Neural cell (in vitro differentiated cells): Measurements from ENCODE around the gene MRPL21. TPM values are rescaled to one million over a fixed set of nuclear protein-coding genes. Genes with fewer than 3 reads are reported as not detected.

Experiments used
- H2AFZ ChIP-seq: fragments of 200-600, 300-800 bp; sonication (generic), shearing (Covaris generic); 2 replicates; pipeline ENCODE4 v1.6.0; 2014; ENCODE audit warnings: low read depth, mild to moderate bottlenecking, antibody characterized with exemption, low read length, moderate library complexity
- H3F3A ChIP-seq: fragments of 200-600 bp; shearing (Covaris generic); 2 replicates; pipeline ENCODE4 v1.6.1; 2016; ENCODE audit warnings: mild to moderate bottlenecking, moderate library complexity, mixed read lengths, antibody characterized with exemption, low read length; ENCODE audit not compliant: insufficient read depth, poor library complexity, severe bottlenecking
- H3K27ac ChIP-seq: fragments of 200-600, 300-800 bp; sonication (generic), shearing (Covaris generic); 2 replicates; pipeline ENCODE4 v1.5.1; 2014; ENCODE audit warnings: mild to moderate bottlenecking, low read length, moderate library complexity
- H3K27me3 ChIP-seq: fragments of 300-800, 200-600 bp; sonication (generic), shearing (Covaris generic); 2 replicates; pipeline ENCODE4 v1.6.0; 2014; ENCODE audit warnings: mild to moderate bottlenecking, low read depth, low read length, moderate library complexity; ENCODE audit not compliant: insufficient read depth
- H3K36me3 ChIP-seq: fragments of 300-800, 200-600 bp; sonication (generic), shearing (Covaris generic); 2 replicates; pipeline ENCODE4 v1.5.1; 2014; ENCODE audit warnings: mild to moderate bottlenecking, antibody characterized with exemption, low read length, moderate library complexity; ENCODE audit not compliant: insufficient read depth
- H3K4me2 ChIP-seq: fragments of 300-800, 200-600 bp; sonication (generic), shearing (Covaris generic); 2 replicates; pipeline ENCODE4 v1.6.0; 2014; ENCODE audit warnings: mild to moderate bottlenecking, low read length
- H3K4me3 ChIP-seq: fragments of 300-800, 200-600 bp; sonication (generic), shearing (Covaris generic); 2 replicates; pipeline ENCODE4 v1.5.1; 2014; ENCODE audit warnings: mild to moderate bottlenecking, low read length, moderate library complexity
- H3K79me2 ChIP-seq: fragments of 200-600 bp; shearing (Covaris generic); replicated peaks from 2 replicates; pipeline ENCODE4 v1.6.0; 2014; ENCODE audit warnings: mild to moderate bottlenecking, low read length, moderate library complexity; ENCODE audit not compliant: insufficient read depth
- H3K9ac ChIP-seq: fragments of 300-800, 200-600 bp; sonication (generic), shearing (Covaris generic); 2 replicates; pipeline ENCODE4 v1.6.1; 2016; ENCODE audit warnings: mild to moderate bottlenecking, low read length, mixed read lengths
- H3K9me2 ChIP-seq: fragments of 200-600 bp; shearing (Covaris generic); 2 replicates; pipeline ENCODE4 v1.6.1; 2016; ENCODE audit warnings: mild to moderate bottlenecking, low read length, mixed read lengths; ENCODE audit not compliant: insufficient read depth
- H3K9me3 ChIP-seq: fragments of 200-600, 300-800 bp; sonication (generic), shearing (Covaris generic); 2 replicates; pipeline ENCODE4 v1.6.1; 2016; ENCODE audit warnings: mild to moderate bottlenecking, mixed run types, low read length, moderate library complexity, mixed read lengths
- H4K20me1 ChIP-seq: fragments of 200-600 bp; shearing (Covaris generic); 2 replicates; pipeline ENCODE4 v1.6.1; 2016; ENCODE audit warnings: mild to moderate bottlenecking, mixed run types; ENCODE audit not compliant: insufficient read depth
- EP300 ChIP-seq: fragments of 450-650 bp; conservative IDR thresholded peaks from 2 replicates; pipeline ENCODE4 v1.6.1; 2014; ENCODE audit warnings: antibody characterized with exemption, mild to moderate bottlenecking, moderate library complexity; ENCODE audit not compliant: poor library complexity, severe bottlenecking
- EZH2 ChIP-seq: fragments of 200-600, 300-800 bp; shearing (Covaris generic), sonication (generic); IDR thresholded peaks from 2 replicates; pipeline ENCODE4 v1.6.1; 2014; ENCODE audit warnings: antibody characterized with exemption, low read length, borderline replicate concordance, mild to moderate bottlenecking; ENCODE audit not compliant: insufficient read depth, poor library complexity, severe bottlenecking
- MXI1 ChIP-seq: fragments of 450-650 bp; conservative IDR thresholded peaks from 2 replicates; pipeline ENCODE4 v1.6.1; 2014; ENCODE audit warnings: antibody characterized with exemption, mild to moderate bottlenecking; ENCODE audit not compliant: poor library complexity, severe bottlenecking
- POLR2AphosphoS5 ChIP-seq: IDR thresholded peaks from 2 replicates; pipeline ENCODE4 v1.6.1; 2012
- RAD21 ChIP-seq: fragments of 450-650 bp; conservative IDR thresholded peaks from 2 replicates; pipeline ENCODE4 v1.6.1; 2014; ENCODE audit warnings: antibody characterized with exemption, mild to moderate bottlenecking, moderate library complexity
- SMC3 ChIP-seq: fragments of 450-650 bp; conservative IDR thresholded peaks from 2 replicates; pipeline ENCODE4 v1.6.1; 2014; ENCODE audit warnings: antibody characterized with exemption, mild to moderate bottlenecking, moderate library complexity; ENCODE audit not compliant: poor library complexity
- TAF1 ChIP-seq: IDR thresholded peaks from 2 replicates; pipeline ENCODE4 v1.6.1; 2012; ENCODE audit warnings: low read depth
- polyA plus RNA-seq: library from polyadenylated mRNA; depleted of rRNA; stranded (reverse); fragments of >200 nt; gene quantifications from 2 replicates; pipeline ENCODE4 v1.2.3, GENCODE V29; 2014
- TF ChIP-seq, protein P1 (sequence below): fragments of 450-650 bp; IDR thresholded peaks from 2 replicates; pipeline ENCODE4 v1.5.1; 2014; ENCODE audit warnings: antibody characterized with exemption, mild to moderate bottlenecking, moderate library complexity; ENCODE audit not compliant: poor library complexity, severe bottlenecking
- TF ChIP-seq, protein P2 (sequence below): IDR thresholded peaks from 2 replicates; pipeline ENCODE4 v1.6.1; 2012; ENCODE audit warnings: borderline replicate concordance

Gene MRPL21
- polyA plus RNA-seq, 1 donor from 2014 or later: 139 TPM

DNA sequence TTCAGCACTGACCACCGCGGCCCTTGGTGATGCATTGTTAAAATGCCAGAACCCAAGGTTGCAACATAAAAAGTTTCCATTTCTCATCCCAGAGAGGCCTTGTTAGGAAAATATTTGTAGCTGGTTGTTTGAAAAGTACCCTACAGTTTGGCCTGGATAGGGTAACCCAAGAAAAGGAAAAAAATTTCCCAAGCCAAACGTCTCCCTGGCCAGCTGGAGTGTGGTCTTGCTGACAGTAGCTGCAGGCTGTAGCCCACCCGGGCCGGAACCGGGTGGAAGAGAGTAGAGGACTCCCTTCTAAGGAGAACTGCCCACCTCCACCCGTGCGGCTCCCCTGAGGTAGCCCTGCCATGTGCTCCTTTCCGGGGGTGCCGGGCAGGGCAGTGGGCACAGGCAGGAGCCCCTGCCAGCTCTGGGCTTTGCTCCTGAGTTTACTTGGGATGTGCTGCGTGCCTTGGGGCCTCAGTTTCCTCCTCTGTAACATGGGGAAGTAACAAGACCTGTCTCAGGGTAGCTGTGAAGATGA lies 38.5 kb upstream of the MRPL21 start:
- Histone ChIP-seq H3K9ac (no peak overlapping the region), H3K4me2 (no peak overlapping the region), H3K9me2 (no peaks in the 10 kb centered on the region), H2AFZ (no peak overlapping the region), H3K36me3 (no peaks in the 10 kb centered on the region), H4K20me1 (no peaks in the 10 kb centered on the region), H3K9me3 (no peaks in the 10 kb centered on the region), H3K27ac (no peak overlapping the region), H3K79me2 (no peaks in the 10 kb centered on the region), H3K27me3 (no peaks in the 10 kb centered on the region), H3F3A (no peaks in the 10 kb centered on the region), H3K4me3 (no peak overlapping the region)
- TF ChIP-seq EZH2: no peak
- no peak for TF ChIP-seq MXI1
- TF ChIP-seq, protein P1, sequence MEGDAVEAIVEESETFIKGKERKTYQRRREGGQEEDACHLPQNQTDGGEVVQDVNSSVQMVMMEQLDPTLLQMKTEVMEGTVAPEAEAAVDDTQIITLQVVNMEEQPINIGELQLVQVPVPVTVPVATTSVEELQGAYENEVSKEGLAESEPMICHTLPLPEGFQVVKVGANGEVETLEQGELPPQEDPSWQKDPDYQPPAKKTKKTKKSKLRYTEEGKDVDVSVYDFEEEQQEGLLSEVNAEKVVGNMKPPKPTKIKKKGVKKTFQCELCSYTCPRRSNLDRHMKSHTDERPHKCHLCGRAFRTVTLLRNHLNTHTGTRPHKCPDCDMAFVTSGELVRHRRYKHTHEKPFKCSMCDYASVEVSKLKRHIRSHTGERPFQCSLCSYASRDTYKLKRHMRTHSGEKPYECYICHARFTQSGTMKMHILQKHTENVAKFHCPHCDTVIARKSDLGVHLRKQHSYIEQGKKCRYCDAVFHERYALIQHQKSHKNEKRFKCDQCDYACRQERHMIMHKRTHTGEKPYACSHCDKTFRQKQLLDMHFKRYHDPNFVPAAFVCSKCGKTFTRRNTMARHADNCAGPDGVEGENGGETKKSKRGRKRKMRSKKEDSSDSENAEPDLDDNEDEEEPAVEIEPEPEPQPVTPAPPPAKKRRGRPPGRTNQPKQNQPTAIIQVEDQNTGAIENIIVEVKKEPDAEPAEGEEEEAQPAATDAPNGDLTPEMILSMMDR: no peak
- TF ChIP-seq POLR2AphosphoS5: no peak
- no peak for TF ChIP-seq EP300
- TF ChIP-seq SMC3: no peak
- TF ChIP-seq RAD21: no peak
- TF ChIP-seq, protein P2, sequence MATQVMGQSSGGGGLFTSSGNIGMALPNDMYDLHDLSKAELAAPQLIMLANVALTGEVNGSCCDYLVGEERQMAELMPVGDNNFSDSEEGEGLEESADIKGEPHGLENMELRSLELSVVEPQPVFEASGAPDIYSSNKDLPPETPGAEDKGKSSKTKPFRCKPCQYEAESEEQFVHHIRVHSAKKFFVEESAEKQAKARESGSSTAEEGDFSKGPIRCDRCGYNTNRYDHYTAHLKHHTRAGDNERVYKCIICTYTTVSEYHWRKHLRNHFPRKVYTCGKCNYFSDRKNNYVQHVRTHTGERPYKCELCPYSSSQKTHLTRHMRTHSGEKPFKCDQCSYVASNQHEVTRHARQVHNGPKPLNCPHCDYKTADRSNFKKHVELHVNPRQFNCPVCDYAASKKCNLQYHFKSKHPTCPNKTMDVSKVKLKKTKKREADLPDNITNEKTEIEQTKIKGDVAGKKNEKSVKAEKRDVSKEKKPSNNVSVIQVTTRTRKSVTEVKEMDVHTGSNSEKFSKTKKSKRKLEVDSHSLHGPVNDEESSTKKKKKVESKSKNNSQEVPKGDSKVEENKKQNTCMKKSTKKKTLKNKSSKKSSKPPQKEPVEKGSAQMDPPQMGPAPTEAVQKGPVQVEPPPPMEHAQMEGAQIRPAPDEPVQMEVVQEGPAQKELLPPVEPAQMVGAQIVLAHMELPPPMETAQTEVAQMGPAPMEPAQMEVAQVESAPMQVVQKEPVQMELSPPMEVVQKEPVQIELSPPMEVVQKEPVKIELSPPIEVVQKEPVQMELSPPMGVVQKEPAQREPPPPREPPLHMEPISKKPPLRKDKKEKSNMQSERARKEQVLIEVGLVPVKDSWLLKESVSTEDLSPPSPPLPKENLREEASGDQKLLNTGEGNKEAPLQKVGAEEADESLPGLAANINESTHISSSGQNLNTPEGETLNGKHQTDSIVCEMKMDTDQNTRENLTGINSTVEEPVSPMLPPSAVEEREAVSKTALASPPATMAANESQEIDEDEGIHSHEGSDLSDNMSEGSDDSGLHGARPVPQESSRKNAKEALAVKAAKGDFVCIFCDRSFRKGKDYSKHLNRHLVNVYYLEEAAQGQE: no peak
- no peak for TF ChIP-seq TAF1

DNA sequence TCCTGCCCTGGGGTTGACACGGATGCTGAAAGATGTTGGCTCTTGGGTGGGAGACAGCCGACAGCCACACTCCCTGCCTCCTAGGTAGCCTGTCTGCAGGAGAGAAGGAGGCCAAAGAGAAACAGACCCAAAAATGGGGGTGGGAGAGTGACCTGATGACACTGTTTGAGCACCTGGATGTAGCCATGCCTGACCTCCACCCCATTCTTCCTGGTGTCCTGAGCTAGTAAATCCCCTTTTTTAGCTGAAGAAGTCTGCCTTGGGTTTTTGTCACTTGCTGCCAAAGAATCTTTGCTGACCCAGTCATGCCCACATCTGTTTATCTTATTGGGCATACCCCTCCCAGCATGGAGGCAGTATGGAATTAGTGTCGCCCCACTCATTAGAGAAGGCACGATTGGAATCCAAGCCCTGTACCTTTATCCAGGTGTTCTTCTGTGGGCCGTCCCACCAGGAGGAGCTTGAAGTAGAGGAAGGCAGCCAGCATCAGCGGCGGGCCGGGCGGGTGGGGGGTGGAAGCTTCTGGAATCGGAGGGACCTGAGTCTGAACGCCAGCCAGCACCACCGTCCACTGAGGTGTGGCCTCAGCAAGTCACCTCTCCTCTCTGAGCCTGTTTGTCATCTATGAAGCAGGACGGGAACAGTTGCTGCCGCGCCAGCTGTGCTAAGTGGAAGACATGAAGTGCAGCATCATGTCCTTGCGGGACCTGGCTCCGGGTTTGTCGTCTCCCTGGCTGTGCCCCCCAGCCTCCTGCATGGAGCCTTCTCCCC lies 37.9 kb upstream of the MRPL21 start:
- TF ChIP-seq SMC3 (no peak), EP300 (no peak), EZH2 (no peak), RAD21 (no peak), TAF1 (no peak), MXI1 (no peak), POLR2AphosphoS5 (no peak)
- TF ChIP-seq, protein P1: no peak
- TF ChIP-seq, protein P2: no peak
- no peaks in the 10 kb centered on the region for H3K79me2 ChIP-seq
- H3K36me3 ChIP-seq: no peaks in the 10 kb centered on the region
- H3K9ac ChIP-seq: no peak overlapping the region
- no peaks in the 10 kb centered on the region for H4K20me1 ChIP-seq
- H3K4me3 ChIP-seq: no peak overlapping the region
- H3K4me2 ChIP-seq: no peak overlapping the region
- H3F3A ChIP-seq: no peaks in the 10 kb centered on the region
- no peak overlapping the region for H2AFZ ChIP-seq
- no peaks in the 10 kb centered on the region for H3K9me3 ChIP-seq
- H3K27me3 ChIP-seq: no peaks in the 10 kb centered on the region
- H3K27ac ChIP-seq: no peak overlapping the region
- no peaks in the 10 kb centered on the region for H3K9me2 ChIP-seq
